Gastroesophageal sphincter (tissue), 4 donors: ENCODE measurements around the gene NRDC. TPM values are rescaled to one million over a fixed set of nuclear protein-coding genes. Genes with fewer than 3 reads are reported as not detected.

Experiments used
- ATAC-seq: fragments of 150-250 bp; one replicate; pipeline ENCODE4 v1.9.1; 2016; ENCODE audit warnings: mild to moderate bottlenecking, moderate library complexity
- H3K27ac ChIP-seq, 4 donors: fragments of 200-600 bp; sonication (generic) in 3 of 4; 1 replicate in 3 of 4; 2 replicates in 1 of 4; pipeline ENCODE4 v1.5.1; 2016 to 2019
- H3K27me3 ChIP-seq: fragments of 200-600 bp; sonication (generic); one replicate; pipeline ENCODE4 v1.5.1; 2019
- H3K36me3 ChIP-seq, 2 donors: fragments of 200-600 bp; sonication (generic); one replicate each; pipeline ENCODE4 v1.5.1; 2019; ENCODE audit warnings: control low read depth in 1 of 2
- H3K4me1 ChIP-seq, 3 donors: fragments of 200-600 bp; sonication (generic); 1 replicate in 2 of 3; 2 replicates in 1 of 3; pipeline ENCODE4 v1.5.1; 2016 to 2019; ENCODE audit warnings: control low read depth in 2 of 3
- H3K4me3 ChIP-seq, 2 donors: fragments of 200-600 bp; sonication (generic); one replicate each; pipeline ENCODE4 v1.5.1; 2019; ENCODE audit warnings: mild to moderate bottlenecking in 1 of 2, moderate library complexity in 1 of 2
- H3K9me3 ChIP-seq, 3 donors: fragments of 200-600 bp; sonication (generic); one replicate each; pipeline ENCODE4 v1.5.1; 2017 to 2019; ENCODE audit warnings: control low read depth in 2 of 3
- EP300 ChIP-seq: sonication (generic); formaldehyde crosslinking; IDR thresholded peaks from one replicate; pipeline ENCODE4 v1.6.1; 2017; ENCODE audit warnings: antibody characterized with exemption, mild to moderate bottlenecking
- POLR2A ChIP-seq, 2 donors: fragments of 450-650 bp; IDR thresholded peaks; one replicate each; pipeline ENCODE4 v1.6.1; 2017; ENCODE audit warnings: antibody characterized with exemption in 2 of 2, mild to moderate bottlenecking in 2 of 2, moderate library complexity in 1 of 2
- POLR2AphosphoS5 ChIP-seq: sonication (generic); formaldehyde crosslinking; IDR thresholded peaks from one replicate; pipeline ENCODE4 v1.6.1; 2017; ENCODE audit warnings: antibody characterized with exemption
- WGBS, 2 donors: methylation state at CpG; one replicate each; pipeline ENCODE4 v1.1.5; 2018; ENCODE audit warnings: low coverage in 1 of 2; 5-methylcytosine and 5-hydroxymethylcytosine counted together
- total RNA-seq, 4 donors: library from RNA; depleted of rRNA; stranded (reverse); fragments of >200 nt; gene quantifications; one replicate each; pipeline ENCODE4 v1.1.0, GENCODE V29; 2016
- TF ChIP-seq, protein P1 (sequence below), 4 experiments: fragments of 200-600 bp in 2 of 4; fragments of 450-650 bp in 2 of 4; sonication (generic) in 1 of 4; IDR thresholded peaks; one replicate each; pipeline ENCODE4 v1.5.1; 2017 to 2019; ENCODE audit warnings: antibody characterized with exemption in 4 of 4, mild to moderate bottlenecking in 2 of 4, moderate library complexity in 2 of 4

NRDC gene
- total RNA-seq, 4 donors from 2014 or later: 61.1 to 78.1 (median 67.5) TPM

DNA sequence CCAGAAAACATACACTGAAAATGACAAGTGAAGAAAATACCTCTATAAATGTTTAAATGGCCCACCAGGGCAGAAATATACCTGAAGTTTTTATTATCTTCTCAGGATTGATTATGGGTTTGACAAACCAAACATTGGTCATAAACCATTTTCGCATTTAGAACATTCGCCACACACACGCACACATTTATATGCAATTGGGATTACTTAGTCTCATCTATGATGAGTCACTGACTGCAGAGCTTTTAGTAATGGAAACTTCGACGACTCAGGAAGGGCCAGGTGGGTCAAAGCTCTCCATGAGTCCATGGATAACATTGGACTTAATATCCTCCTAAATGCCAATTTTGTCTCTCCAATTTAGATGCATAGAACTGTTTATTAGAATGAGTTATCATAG, 16.9 kb downstream of the NRDC start:
- ATAC-seq: no peak

DNA sequence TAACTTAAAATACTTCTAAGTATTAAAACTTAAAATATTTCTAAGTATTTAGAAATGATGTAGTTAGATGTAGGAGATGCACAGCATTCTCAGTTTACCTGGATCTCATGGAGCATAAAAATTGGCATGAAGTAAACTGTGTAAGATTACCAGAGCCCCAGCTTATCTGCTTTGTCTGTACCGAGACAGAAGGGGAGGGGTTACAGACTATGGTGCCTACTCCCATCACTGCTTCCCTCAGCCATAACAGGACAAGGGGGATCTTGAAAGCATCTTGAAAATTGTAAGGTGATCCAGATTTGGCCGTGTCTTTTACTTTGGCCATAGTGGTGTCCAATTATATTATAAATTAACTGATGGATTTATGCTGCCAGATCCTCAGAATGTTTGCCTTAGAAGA, 18.8 kb downstream of the NRDC start:
- H3K27me3 ChIP-seq: no peaks in the 10 kb centered on the region
- 45 to 55% methylated on average over 2 of the region's 2 CpGs for WGBS, 2 donors
- TF ChIP-seq, protein P1, sequence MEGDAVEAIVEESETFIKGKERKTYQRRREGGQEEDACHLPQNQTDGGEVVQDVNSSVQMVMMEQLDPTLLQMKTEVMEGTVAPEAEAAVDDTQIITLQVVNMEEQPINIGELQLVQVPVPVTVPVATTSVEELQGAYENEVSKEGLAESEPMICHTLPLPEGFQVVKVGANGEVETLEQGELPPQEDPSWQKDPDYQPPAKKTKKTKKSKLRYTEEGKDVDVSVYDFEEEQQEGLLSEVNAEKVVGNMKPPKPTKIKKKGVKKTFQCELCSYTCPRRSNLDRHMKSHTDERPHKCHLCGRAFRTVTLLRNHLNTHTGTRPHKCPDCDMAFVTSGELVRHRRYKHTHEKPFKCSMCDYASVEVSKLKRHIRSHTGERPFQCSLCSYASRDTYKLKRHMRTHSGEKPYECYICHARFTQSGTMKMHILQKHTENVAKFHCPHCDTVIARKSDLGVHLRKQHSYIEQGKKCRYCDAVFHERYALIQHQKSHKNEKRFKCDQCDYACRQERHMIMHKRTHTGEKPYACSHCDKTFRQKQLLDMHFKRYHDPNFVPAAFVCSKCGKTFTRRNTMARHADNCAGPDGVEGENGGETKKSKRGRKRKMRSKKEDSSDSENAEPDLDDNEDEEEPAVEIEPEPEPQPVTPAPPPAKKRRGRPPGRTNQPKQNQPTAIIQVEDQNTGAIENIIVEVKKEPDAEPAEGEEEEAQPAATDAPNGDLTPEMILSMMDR (IDR thresholded peaks at IDR 0.05): no peak
- TF ChIP-seq EP300 (no peak), POLR2A (IDR thresholded peaks at IDR 0.05) (no peak), POLR2AphosphoS5 (no peak)
- peaks cover 0 to 10% of the 10 kb centered on the region in 2 donors for H3K36me3 ChIP-seq
- no peak for ATAC-seq
- H3K27ac ChIP-seq: no peak overlapping the region
- H3K4me1 ChIP-seq: no peaks in the 10 kb centered on the region
- H3K4me3 ChIP-seq: no peak overlapping the region
- no peaks in the 10 kb centered on the region for H3K9me3 ChIP-seq

More for the DNA sequence above, 16.9 kb downstream of the NRDC start:
- no peaks in the 10 kb centered on the region for H3K27me3 ChIP-seq
- TF ChIP-seq EP300: no peak
- TF ChIP-seq, protein P1 (IDR thresholded peaks at IDR 0.05): no peak
- TF ChIP-seq POLR2AphosphoS5: no peak
- TF ChIP-seq POLR2A (IDR thresholded peaks at IDR 0.05): no peak
- H3K4me1 ChIP-seq: no peaks in the 10 kb centered on the region
- no peaks in the 10 kb centered on the region for H3K36me3 ChIP-seq
- WGBS, 2 donors: 92% methylated on average over 5 of the region's 5 CpGs
- H3K4me3 ChIP-seq: no peak overlapping the region
- no peak overlapping the region for H3K27ac ChIP-seq
- H3K9me3 ChIP-seq: no peaks in the 10 kb centered on the region

DNA sequence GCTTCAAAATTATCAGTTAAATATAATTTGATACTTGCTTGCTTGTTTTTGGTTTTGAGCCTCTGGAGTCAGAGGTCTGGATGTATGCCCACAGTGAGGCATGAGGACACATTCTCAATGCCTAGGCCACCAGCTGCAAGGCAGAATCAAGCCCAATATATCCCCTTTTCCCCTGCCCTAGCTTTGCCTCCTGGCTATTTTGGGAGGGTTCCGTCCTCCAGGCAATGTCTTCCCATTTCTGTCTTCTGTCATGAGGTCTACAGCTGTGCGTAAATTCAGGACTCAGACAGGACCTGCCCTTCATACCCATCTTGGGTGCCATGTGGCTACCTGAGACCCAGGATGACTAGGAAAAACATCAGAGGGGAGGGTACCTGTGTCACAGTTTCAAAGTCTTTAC, 19.2 kb downstream of the NRDC start:
- H3K27me3 ChIP-seq: no peaks in the 10 kb centered on the region
- H3K4me1 ChIP-seq: no peaks in the 10 kb centered on the region
- ATAC-seq: no peak
- H3K27ac ChIP-seq: no peak overlapping the region
- 100% methylated on average over 1 of the region's 2 CpGs; no CpG with 5 or more reads in 1 of the 2 donors for WGBS, 2 donors
- H3K9me3 ChIP-seq: no peaks in the 10 kb centered on the region
- no peak for TF ChIP-seq POLR2AphosphoS5
- no peak overlapping the region for H3K4me3 ChIP-seq
- peaks cover 0 to 14% of the 10 kb centered on the region in 2 donors for H3K36me3 ChIP-seq

DNA sequence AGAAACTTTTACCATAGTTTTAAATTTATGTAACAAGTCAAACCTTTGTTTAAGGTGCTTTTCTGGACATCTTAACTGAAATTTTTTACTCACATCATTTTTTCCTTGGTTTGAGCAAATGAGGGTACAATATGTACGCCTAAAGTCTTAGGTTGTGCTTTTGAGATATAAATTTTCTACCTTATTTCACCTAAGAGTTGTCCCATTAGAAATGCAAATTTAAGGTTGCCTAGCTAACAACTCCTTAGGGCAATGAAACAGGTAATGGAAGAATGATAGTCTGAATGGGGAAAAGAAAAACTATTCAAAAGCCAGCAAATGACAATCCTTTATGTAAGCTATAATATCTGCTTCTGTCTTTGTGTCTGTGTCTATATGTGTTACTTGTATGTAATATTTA, 19.6 kb downstream of the NRDC start:
- no peak for TF ChIP-seq POLR2A (IDR thresholded peaks at IDR 0.05)
- TF ChIP-seq, protein P1 (IDR thresholded peaks at IDR 0.05): no peak
- TF ChIP-seq EP300: no peak
- no peak for TF ChIP-seq POLR2AphosphoS5
- Histone ChIP-seq H3K4me1 (no peaks in the 10 kb centered on the region), H3K27me3 (no peaks in the 10 kb centered on the region), H3K4me3 (no peak overlapping the region), H3K27ac (no peak overlapping the region), H3K36me3 (peaks cover 0 to 14% of the 10 kb centered on the region in 2 donors), H3K9me3 (no peaks in the 10 kb centered on the region)
- WGBS, 2 donors: 92 to 100% methylated on average over 1 of the region's 1 CpG
- no peak for ATAC-seq

DNA sequence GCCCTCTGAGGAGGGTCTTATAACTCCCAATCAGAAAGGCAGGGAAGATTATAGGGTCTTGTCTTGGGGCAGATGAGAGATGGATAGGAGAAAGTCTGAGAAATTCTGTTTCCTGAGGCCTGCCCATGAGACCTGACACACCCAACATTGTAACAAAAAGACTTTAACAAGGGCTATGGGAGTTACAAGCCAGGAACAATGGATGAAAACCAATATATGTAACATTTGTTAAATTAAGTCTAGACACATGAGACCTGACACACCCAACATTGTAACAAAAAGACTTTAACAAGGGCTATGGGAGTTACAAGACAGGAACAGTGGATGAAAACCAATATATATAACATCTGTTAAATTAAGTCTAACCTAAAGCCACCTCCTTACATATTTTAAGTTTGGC, 21.8 kb downstream of the NRDC start:
- no peak for ATAC-seq
- no peak overlapping the region for H3K4me3 ChIP-seq
- H3K27me3 ChIP-seq: no peaks in the 10 kb centered on the region
- TF ChIP-seq POLR2A (IDR thresholded peaks at IDR 0.05) (no peak), EP300 (no peak), POLR2AphosphoS5 (no peak)
- TF ChIP-seq, protein P1 (IDR thresholded peaks at IDR 0.05): no peak
- H3K9me3 ChIP-seq: no peaks in the 10 kb centered on the region
- no peaks in the 10 kb centered on the region for H3K4me1 ChIP-seq
- H3K27ac ChIP-seq: no peak overlapping the region
- peaks cover 0 to 14% of the 10 kb centered on the region in 2 donors for H3K36me3 ChIP-seq
